Mucosa of rectum (tissue), 2 donors: ENCODE measurements around the gene DNAJB5.

Experiments used
- H3K27ac ChIP-seq, 2 donors: one replicate each; pipeline ENCODE4 v1.7.0; 2013; ENCODE audit warnings: inconsistent platforms in 2 of 2, low read depth in 2 of 2, low read length in 2 of 2
- H3K27me3 ChIP-seq, 2 donors: one replicate each; pipeline ENCODE4 v1.7.0; 2013; ENCODE audit warnings: low read length in 2 of 2; ENCODE audit not compliant: control insufficient read depth in 2 of 2, insufficient read depth in 2 of 2
- H3K36me3 ChIP-seq, 2 donors: one replicate each; pipeline ENCODE4 v1.7.0; 2013; ENCODE audit warnings: low read length in 2 of 2; ENCODE audit not compliant: control insufficient read depth in 2 of 2, insufficient read depth in 2 of 2
- H3K4me1 ChIP-seq, 2 donors: one replicate each; pipeline ENCODE4 v1.7.0; 2013; ENCODE audit warnings: low read length in 2 of 2, mild to moderate bottlenecking in 1 of 2; ENCODE audit not compliant: control insufficient read depth in 2 of 2, insufficient read depth in 2 of 2
- H3K4me3 ChIP-seq, 2 donors: one replicate each; pipeline ENCODE4 v1.7.0; 2013; ENCODE audit warnings: low read length in 2 of 2
- H3K9ac ChIP-seq, 2 donors: one replicate each; pipeline ENCODE4 v1.7.0; 2013; ENCODE audit warnings: low read length in 2 of 2, low read depth in 1 of 2, mild to moderate bottlenecking in 1 of 2
- H3K9me3 ChIP-seq, 2 donors: one replicate each; pipeline ENCODE4 v1.7.0; 2013; ENCODE audit warnings: low read length in 2 of 2; ENCODE audit not compliant: control insufficient read depth in 2 of 2
- donor health status: healthy.
- donor health status: Normal muscosa, but diverticular disease.

Gene DNAJB5

DNA sequence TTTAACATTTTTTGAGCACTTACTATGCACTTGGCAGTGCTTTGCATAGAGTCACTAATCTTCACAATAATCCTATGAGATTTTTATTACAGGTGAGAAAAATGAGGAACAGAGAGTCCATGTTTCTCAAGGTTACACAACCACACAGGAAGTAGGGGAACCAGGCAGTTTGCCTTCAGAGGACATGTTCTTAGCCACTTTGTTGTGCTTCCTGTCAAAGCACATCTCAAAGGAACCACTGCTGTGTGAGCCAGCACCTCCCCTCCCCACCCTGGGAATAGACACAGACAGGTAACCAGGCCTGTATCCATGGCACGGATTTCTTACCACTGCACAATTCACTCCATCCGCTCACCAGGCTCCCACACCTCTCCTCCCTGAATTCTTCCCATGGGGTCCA lies 6.3 kb upstream of the DNAJB5 start:
- no peak overlapping the region for H3K27ac ChIP-seq
- no peaks in the 10 kb centered on the region for H3K27me3 ChIP-seq
- H3K9me3 ChIP-seq: no peaks in the 10 kb centered on the region
- H3K4me3 ChIP-seq: no peak overlapping the region
- H3K9ac ChIP-seq: no peak overlapping the region
- H3K4me1 ChIP-seq: no peaks in the 10 kb centered on the region
- H3K36me3 ChIP-seq: no peaks in the 10 kb centered on the region

DNA sequence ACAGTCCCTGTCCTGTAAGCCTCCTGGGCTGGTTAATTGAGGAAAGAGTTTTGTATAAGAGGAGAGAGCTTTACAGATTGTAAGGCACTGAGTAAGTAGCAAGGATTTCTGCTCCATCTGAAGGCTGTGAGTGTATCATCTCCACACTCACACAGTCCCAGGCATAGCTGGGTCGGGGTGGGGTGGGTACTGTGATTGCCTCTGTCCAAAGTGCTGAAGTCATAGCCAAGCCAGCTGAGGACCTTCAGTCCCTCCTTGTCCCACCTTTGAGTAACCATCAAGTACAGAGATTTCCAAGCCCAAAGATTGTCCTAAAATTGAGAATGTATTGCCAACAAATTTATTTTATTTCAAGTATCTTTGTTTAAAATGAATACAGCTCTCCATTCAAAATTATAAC lies 5.5 kb upstream of the DNAJB5 start:
- H3K4me1 ChIP-seq: no peaks in the 10 kb centered on the region
- H3K4me3 ChIP-seq: no peak overlapping the region
- no peak overlapping the region for H3K27ac ChIP-seq

DNA sequence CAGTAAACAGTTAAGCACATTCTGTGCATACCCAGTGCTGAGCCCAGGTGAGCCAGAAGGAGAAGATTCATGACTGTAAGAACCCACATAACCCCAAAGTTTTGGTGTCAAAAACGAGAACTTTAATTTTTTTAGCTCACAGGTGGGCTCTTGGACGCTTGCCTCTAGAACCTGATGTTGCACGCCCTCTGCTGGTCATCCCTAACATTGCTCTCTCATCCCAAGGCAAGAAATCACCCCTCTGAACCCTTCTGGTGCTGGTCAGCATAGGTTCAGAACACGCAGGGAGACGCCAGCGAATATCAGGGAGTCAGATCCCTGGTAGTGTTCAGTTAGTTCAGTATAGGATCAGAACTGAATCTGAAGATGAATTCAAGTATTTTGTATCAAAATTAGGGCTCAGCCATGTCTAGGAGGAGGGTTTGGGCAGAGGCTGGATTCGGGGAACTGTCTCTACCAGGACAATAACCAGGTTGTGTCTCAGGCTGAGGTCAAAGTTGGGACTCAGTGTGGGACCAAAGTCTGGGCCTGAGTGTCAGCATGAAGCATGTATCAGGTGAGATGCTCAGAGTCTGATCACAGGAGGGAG lies 4.1 kb upstream of the DNAJB5 start:
- no peak overlapping the region for H3K27ac ChIP-seq
- H3K4me1 ChIP-seq: peaks cover 4% of the 10 kb centered on the region in 2 donors
- no peak overlapping the region for H3K9ac ChIP-seq
- H3K4me3 ChIP-seq: no peak overlapping the region
- H3K27me3 ChIP-seq: no peaks in the 10 kb centered on the region
- H3K36me3 ChIP-seq: no peaks in the 10 kb centered on the region
- no peaks in the 10 kb centered on the region for H3K9me3 ChIP-seq

More for the DNA sequence above, 5.5 kb upstream of the DNAJB5 start:
- Histone ChIP-seq H3K9me3 (no peaks in the 10 kb centered on the region), H3K36me3 (no peaks in the 10 kb centered on the region), H3K9ac (no peak overlapping the region), H3K27me3 (no peaks in the 10 kb centered on the region)

DNA sequence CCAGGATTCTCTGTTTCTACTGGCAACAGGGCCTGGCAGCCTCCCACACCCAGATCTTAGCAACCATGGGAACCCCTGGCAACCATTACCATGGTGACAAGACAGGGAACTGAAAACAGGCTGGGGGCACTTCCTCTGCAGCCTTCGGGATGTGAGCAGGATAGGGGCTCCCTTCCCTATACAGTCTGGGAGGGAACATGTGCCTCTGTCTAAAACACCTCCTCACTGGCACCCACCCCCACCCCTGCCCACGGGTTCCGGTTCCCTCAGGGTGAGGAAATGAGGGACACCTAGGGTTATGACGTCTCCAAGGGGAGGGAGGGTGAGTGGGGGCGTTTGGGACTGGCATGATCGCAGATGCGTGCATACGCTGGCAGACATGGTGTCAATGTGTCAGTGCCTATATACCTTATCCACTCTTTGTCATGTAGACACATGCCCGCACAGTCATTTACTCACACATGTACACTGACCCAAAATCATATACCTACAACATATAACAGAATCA lies 3.0 kb upstream of the DNAJB5 start:
- Histone ChIP-seq H3K27me3 (no peaks in the 10 kb centered on the region), H3K9me3 (no peaks in the 10 kb centered on the region), H3K27ac (no peak overlapping the region), H3K4me3 (no peak overlapping the region), H3K4me1 (peaks cover 5 to 6% of the 10 kb centered on the region in 2 donors), H3K36me3 (no peaks in the 10 kb centered on the region), H3K9ac (no peak overlapping the region)

DNA sequence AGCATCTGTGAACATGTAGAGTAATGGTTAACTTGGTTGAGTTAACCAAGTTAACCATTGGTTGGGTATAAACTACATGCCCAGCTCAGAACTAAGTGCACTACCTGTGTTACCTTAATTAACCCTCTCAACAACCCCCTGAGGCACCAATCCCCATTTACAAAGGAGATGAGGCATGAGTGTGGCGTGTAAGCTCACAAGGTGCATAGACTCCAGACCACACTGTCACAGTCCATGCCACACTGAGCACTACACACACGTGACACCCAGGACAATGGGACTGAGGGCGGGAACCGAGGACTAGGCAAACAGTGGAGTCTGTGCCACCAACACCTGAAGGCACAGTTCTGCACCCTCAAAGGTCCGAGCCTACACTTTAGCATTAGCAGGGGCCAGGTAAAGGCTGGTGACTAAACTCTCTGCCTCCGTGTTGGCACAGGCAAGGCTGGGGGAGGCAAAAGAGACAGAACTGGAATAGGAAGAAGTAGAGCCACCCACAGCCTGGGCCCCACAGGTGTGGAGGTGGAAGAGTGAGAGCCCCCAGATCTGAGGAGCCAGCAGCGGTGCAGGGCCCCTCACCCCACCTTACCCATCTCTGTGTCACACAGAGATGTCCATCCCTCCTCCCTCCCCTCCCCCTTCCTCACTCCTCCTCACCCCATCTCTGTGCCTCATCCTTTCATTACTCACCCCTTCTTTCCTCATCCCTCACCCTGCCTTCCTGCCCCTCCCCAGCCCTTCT lies 2.2 kb upstream of the DNAJB5 start:
- H3K9me3 ChIP-seq: no peaks in the 10 kb centered on the region
- no peak overlapping the region for H3K9ac ChIP-seq
- H3K4me1 ChIP-seq: peaks cover 8 to 10% of the 10 kb centered on the region in 2 donors
- no peak overlapping the region for H3K4me3 ChIP-seq
- H3K27ac ChIP-seq: no peak overlapping the region
- no peaks in the 10 kb centered on the region for H3K27me3 ChIP-seq
- H3K36me3 ChIP-seq: no peaks in the 10 kb centered on the region

DNA sequence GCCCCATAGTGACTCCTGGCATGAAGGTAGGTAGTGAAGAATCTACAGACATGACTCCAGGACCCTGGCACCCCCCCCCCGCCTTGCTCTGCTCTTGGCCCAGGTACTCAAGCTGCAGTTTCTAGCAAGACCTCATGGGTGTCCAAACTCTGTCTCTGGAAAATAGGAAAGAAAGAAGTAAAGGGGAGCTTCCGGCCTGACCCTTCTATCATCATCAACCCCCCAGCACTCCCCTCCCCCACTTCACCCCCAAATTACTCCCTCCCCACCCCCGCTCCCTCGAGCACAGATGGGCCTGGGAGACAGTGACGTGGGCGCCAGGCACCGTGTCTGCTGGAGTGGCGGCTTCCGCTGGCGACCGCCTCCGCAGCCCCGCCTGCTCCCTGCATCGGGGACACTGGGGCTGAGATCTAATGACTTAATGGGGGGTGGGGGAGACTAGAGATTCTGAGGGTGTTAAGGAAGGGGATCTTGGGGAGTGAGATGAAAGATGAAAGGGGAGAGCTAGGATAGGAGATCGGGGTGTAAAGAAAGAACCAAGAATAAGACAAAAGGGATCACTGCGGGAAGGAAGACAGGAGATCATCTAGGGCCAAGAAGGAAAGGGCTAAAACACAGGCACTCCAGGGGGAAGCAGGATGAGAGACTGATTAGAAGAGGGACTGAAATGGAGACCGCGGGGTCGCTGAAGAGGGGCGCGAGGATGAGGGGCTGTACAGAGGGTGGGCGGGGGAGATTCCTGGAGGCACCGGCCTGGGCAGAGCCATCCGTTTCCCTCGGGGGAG lies 1.1 kb upstream of the DNAJB5 start:
- Histone ChIP-seq H3K9me3 (no peaks in the 10 kb centered on the region), H3K4me1 (peaks cover 11 to 16% of the 10 kb centered on the region in 2 donors)

DNA sequence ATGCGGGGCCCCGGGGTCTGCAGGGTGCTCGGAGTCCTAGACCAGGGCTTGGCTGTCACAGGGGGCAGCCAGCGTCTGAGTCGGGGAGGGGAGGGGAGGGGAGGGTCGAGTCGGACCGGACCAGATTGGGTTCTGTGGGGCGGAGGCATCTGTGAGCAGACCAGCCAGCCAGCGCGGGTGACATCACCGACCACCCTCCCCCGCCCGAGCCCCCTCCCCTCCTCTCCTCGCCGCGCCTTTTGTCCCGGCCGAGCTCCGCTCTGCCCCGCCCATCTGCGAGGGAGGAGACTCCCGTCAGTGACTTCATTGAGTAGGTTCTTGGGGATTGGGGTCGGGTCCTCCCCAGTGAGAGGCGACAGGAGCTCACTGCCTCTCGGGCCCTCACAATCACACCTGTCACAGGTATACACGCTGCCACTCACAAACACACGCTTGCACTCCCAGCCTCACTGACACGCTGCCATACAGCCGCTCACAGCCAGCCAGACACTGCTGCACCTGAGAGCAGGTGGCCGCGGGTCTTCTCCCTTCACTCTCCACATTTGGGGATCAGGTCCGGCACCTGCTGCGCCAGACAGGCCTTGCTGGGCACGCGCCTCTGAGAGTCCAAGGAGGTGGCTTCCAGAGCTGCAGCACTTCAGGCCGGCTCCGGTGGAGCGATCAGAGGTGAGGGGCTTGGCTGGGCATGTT lies 546 bp downstream of the DNAJB5 start:
- H3K36me3 ChIP-seq: no peaks in the 10 kb centered on the region
- H3K27me3 ChIP-seq: no peaks in the 10 kb centered on the region
- peak overlapping the region; percentile 76 to 82 for H3K4me3 ChIP-seq
- H3K4me1 ChIP-seq: peaks cover 14 to 16% of the 10 kb centered on the region in 2 donors
- H3K9ac ChIP-seq: peak overlapping the region; percentile 52 to 73
- peak overlapping the region; percentile 72 to 83 for H3K27ac ChIP-seq
- H3K9me3 ChIP-seq: no peaks in the 10 kb centered on the region

More for the DNA sequence above, 1.1 kb upstream of the DNAJB5 start:
- Histone ChIP-seq H3K27me3 (no peaks in the 10 kb centered on the region), H3K27ac (peak overlapping the region; percentile 45 to 64), H3K4me3 (peak overlapping the region; percentile 82 to 84), H3K36me3 (no peaks in the 10 kb centered on the region), H3K9ac (peak overlapping the region; percentile 60 to 71)

DNA sequence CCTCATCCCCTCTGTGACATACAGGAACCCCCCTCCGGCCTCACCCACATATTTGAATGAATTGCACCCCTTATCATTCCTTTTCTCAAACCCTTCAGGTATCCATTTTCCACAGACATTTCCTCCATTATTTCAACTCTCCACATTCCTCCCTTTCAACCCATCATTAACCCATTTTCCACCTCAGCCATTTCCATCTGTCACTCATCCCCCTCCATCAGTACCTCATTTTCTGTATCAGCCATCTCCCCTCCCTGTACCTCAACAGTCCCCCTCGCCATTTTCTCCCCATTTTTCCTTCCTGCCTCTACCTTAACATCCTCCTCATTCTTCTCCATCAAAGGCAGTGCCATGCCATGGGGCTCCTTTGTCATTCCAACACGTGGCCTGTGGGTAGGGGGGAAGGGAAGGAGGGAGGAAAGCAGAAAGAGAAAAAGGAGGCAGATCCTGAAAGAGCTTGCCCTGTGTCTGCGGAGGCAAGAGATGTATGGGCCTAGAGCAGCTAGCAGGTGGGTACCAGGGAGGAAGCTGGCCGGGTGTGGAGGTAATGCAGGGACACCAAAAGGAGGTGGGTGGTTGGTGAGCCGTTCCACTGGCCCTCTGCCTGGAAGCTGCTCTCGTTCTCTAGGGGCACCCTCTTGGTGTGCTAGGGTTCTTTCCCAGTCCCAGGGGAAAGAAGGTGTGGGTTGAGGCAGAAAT lies 1.5 kb downstream of the DNAJB5 start:
- no peaks in the 10 kb centered on the region for H3K9me3 ChIP-seq
- H3K4me1 ChIP-seq: peaks cover 14 to 16% of the 10 kb centered on the region in 2 donors
- H3K4me3 ChIP-seq: peak overlapping the region in 1 of 2 donors; percentile 76
- no peak overlapping the region for H3K9ac ChIP-seq
- H3K27me3 ChIP-seq: no peaks in the 10 kb centered on the region
- peak overlapping the region in 1 of 2 donors; percentile 83 for H3K27ac ChIP-seq
- no peaks in the 10 kb centered on the region for H3K36me3 ChIP-seq

DNA sequence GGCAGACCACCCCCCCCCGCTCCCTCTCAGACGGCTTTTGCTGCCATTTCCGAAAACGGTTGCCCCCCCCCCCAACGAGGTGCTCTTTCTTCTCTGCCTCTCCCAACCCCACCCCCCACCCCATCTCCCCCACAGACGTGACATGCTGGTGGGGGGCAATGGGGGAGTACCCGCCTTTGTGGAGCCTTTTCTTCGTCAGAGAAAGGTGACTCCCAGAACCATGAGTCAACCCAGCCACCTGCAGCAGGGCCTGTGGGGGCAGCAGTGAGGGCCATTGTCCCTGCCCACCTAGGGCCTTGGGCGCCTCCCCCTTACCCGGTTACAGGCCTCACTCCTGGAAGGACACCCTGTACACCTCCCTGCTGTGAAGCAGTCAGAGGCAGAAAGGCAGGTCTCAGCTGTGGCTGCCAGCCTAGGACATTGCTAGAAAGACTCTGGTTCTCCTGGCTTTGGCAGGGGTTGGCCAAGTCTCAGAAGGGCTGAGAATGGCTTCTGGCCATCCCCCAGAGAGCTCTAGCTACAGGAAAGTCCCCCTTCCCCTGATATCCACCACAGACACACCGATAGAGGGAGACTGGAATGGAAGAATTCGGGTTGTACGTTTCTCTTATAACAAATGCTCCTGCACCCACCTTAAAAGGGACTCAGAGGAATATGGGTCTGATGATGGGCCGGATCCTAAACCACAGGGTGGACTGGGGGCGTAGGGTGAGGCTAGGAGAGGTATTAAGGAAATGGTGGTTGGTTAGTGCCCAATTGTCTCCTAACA lies 2.2 kb downstream of the DNAJB5 start:
- Histone ChIP-seq H3K27ac (peak overlapping the region; percentile 65 to 83), H3K9me3 (no peaks in the 10 kb centered on the region), H3K27me3 (no peaks in the 10 kb centered on the region), H3K4me3 (no peak overlapping the region), H3K36me3 (no peaks in the 10 kb centered on the region), H3K4me1 (peaks cover 14 to 16% of the 10 kb centered on the region in 2 donors), H3K9ac (no peak overlapping the region)
